Natural killer cell treated with Interleukin-12 subunit alpha and Interleukin-12 subunit beta and Interleukin-15 and Interleukin-18, amount 100 ng/mL, for 72 hours (primary cell): Measurements from ENCODE around the gene INTS2. TPM values are rescaled to one million over a fixed set of nuclear protein-coding genes. Genes with fewer than 3 reads are reported as not detected.

Experiments used
- ATAC-seq, 2 donors: fragments of 150-1000 bp; cut with Tn5 transposase in 1 of 2; sonication (Bioruptor Pico), chemical (Tn5 transposase) in 1 of 2; 2 replicates each; pipeline ENCODE4 v1.10.0; 2021
- DNase-seq: peaks from one replicate; pipeline ENCODE4 v3.0.0; 2022; ENCODE audit warnings: low spot score
- H3K27ac Mint-ChIP-seq, 2 donors: 1 replicate in 1 of 2; 2 replicates in 1 of 2; pipeline ENCODE4 v1.8.0; 2022; ENCODE audit warnings: mixed read lengths in 2 of 2, mild to moderate bottlenecking in 1 of 2, moderate library complexity in 1 of 2
- H3K27me3 Mint-ChIP-seq, 2 donors: 1 replicate in 1 of 2; 2 replicates in 1 of 2; pipeline ENCODE4 v1.8.0; 2022; ENCODE audit warnings: mixed read lengths in 2 of 2
- H3K36me3 Mint-ChIP-seq: one replicate; pipeline ENCODE4 v1.8.0; 2022; ENCODE audit warnings: mixed read lengths
- H3K4me1 Mint-ChIP-seq, 2 donors: 1 replicate in 1 of 2; 2 replicates in 1 of 2; pipeline ENCODE4 v1.8.0; 2022; ENCODE audit warnings: low read depth in 2 of 2, mixed read lengths in 2 of 2, mild to moderate bottlenecking in 1 of 2
- H3K4me3 Mint-ChIP-seq: one replicate; pipeline ENCODE4 v1.8.0; 2022; ENCODE audit warnings: mixed read lengths
- H3K9me3 Mint-ChIP-seq: 2 replicates; pipeline ENCODE4 v1.8.0; 2022; ENCODE audit warnings: mixed read lengths
- total RNA-seq, 2 donors: library from RNA; stranded (reverse); gene quantifications; one replicate each; pipeline ENCODE4 v1.2.3, GENCODE V29; 2022

INTS2 gene
- total RNA-seq, 2 donors from 2014 or later = 18.9 to 25.4 TPM

- H3K4me1 Mint-ChIP-seq = no peaks in the 10 kb centered on the region
- H3K27ac Mint-ChIP-seq = no peak overlapping the region
- peaks cover 4% of the 10 kb centered on the region for H3K36me3 Mint-ChIP-seq
- H3K27me3 Mint-ChIP-seq = no peaks in the 10 kb centered on the region
- no peak for ATAC-seq
- no peak for DNase-seq
- H3K9me3 Mint-ChIP-seq = no peaks in the 10 kb centered on the region
- H3K4me3 Mint-ChIP-seq = no peak overlapping the region
Observed at GRCh38 chr17:61849674-61850073, 78.1 kb downstream of the INTS2 start.

DNA sequence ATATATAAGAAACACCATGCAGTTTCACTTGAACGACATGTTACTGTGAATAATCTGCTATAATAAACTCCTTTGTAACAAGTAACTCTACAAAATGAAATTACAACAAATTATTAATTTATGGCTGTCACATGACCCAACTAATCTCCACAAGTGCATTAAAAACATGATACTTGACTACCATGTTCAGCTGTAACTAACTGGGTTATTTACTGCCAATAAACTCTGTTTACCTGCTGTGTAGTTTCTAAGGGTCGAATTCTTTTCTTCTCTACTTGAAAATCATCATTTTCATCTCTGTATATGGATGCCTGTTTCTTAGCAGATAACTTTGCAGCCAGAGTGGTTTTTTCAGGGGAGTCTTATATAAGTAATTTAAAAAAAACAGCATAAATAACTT lies 78.9 kb downstream of the INTS2 start:
- H3K9me3 Mint-ChIP-seq = no peaks in the 10 kb centered on the region
- H3K4me1 Mint-ChIP-seq = no peaks in the 10 kb centered on the region
- peaks cover 6% of the 10 kb centered on the region for H3K36me3 Mint-ChIP-seq
- no peak overlapping the region for H3K27ac Mint-ChIP-seq
- no peaks in the 10 kb centered on the region for H3K27me3 Mint-ChIP-seq
- no peak overlapping the region for H3K4me3 Mint-ChIP-seq
- ATAC-seq (no peak), DNase-seq (no peak)

DNA sequence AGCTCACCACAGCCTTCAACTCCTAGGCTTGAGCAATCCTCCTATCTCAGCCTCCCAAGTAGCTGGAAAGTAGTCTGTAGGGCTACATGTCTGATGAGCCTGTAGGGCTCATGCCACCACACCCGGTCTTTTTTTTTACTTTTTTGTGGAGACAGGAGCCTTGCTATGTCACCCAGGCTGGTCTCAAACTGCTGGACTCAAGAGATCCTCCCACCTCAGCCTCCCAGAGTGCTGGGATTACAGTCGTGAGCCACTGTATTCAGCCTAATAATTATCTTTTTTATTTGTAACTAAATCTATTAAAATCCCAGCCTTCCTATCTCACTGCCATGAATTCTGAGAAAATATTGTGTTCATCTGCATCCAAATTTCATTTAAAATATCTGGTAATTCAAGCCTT lies 79.5 kb downstream of the INTS2 start:
- Mint-ChIP-seq H3K27ac (no peak overlapping the region), H3K4me1 (no peaks in the 10 kb centered on the region), H3K9me3 (no peaks in the 10 kb centered on the region), H3K4me3 (no peak overlapping the region), H3K36me3 (peaks cover 6% of the 10 kb centered on the region), H3K27me3 (no peaks in the 10 kb centered on the region)
- ATAC-seq = no peak
- no peak for DNase-seq

DNA sequence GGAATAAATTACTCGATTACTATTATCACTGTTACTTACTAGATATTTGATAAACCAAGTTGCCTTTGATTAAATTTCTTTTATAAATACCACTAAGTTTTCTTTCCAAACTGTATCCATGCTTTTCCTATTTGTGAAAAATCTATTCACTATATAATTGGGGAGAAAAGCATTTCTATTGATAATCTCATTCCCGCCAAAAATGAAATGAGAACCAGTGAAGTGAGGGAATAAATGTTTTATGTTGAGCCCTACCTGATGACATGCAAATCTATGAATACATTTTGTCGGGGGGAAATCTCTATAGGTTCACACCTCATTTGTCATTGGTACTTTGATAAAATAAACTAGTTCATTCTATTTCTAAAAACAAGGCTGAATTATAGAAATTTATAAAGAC lies 80.1 kb downstream of the INTS2 start:
- H3K36me3 Mint-ChIP-seq = peaks cover 6% of the 10 kb centered on the region
- no peaks in the 10 kb centered on the region for H3K27me3 Mint-ChIP-seq
- no peaks in the 10 kb centered on the region for H3K9me3 Mint-ChIP-seq
- H3K27ac Mint-ChIP-seq = no peak overlapping the region
- no peaks in the 10 kb centered on the region for H3K4me1 Mint-ChIP-seq
- DNase-seq (no peak), ATAC-seq (no peak)
- no peak overlapping the region for H3K4me3 Mint-ChIP-seq

- ATAC-seq = no peak
- no peak overlapping the region for H3K27ac Mint-ChIP-seq
- H3K36me3 Mint-ChIP-seq = peaks cover 6% of the 10 kb centered on the region
- no peaks in the 10 kb centered on the region for H3K27me3 Mint-ChIP-seq
- H3K4me3 Mint-ChIP-seq = no peak overlapping the region
- no peak for DNase-seq
- H3K4me1 Mint-ChIP-seq = no peaks in the 10 kb centered on the region
- H3K9me3 Mint-ChIP-seq = no peaks in the 10 kb centered on the region
Observed at GRCh38 chr17:61846761-61847375, 80.9 kb downstream of the INTS2 start.

DNA sequence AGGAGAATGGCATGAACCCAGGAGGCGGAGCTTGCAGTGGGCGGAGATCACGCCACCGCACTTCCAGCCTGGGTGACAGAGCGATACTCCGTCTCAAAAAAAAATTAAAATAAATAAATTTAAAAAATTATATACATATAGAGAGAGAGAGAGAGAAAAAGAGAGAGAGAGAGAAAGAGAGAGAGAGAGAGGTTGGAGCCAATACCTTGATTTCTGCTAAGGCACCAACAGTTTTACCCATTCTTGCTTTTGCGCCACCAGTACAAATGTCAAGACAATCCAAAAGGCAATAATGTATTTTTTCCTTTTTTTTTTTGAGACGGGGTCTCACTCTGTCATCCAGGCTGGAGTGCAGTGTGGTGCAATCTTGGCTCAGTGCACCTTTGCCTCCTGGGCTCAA lies 81.7 kb downstream of the INTS2 start:
- H3K4me3 Mint-ChIP-seq = no peak overlapping the region
- no peak for ATAC-seq
- H3K27me3 Mint-ChIP-seq = no peaks in the 10 kb centered on the region
- H3K4me1 Mint-ChIP-seq = no peaks in the 10 kb centered on the region
- no peak overlapping the region for H3K27ac Mint-ChIP-seq
- no peaks in the 10 kb centered on the region for H3K9me3 Mint-ChIP-seq
- no peak for DNase-seq
- peaks cover 6% of the 10 kb centered on the region for H3K36me3 Mint-ChIP-seq

GRCh38 chr17:61843435-61843834 lies 84.3 kb downstream of the INTS2 start:
- Mint-ChIP-seq H3K36me3 (peaks cover 6% of the 10 kb centered on the region), H3K9me3 (no peaks in the 10 kb centered on the region), H3K27me3 (no peaks in the 10 kb centered on the region), H3K27ac (no peak overlapping the region), H3K4me1 (no peaks in the 10 kb centered on the region), H3K4me3 (no peak overlapping the region)
- DNase-seq (no peak), ATAC-seq (no peak)

GRCh38 chr17:61842899-61843298 lies 84.9 kb downstream of the INTS2 start:
- DNase-seq (no peak), ATAC-seq (no peak)
- Mint-ChIP-seq H3K36me3 (peaks cover 6% of the 10 kb centered on the region), H3K4me3 (no peak overlapping the region), H3K9me3 (no peaks in the 10 kb centered on the region), H3K4me1 (no peaks in the 10 kb centered on the region), H3K27me3 (no peaks in the 10 kb centered on the region), H3K27ac (no peak overlapping the region)

DNA sequence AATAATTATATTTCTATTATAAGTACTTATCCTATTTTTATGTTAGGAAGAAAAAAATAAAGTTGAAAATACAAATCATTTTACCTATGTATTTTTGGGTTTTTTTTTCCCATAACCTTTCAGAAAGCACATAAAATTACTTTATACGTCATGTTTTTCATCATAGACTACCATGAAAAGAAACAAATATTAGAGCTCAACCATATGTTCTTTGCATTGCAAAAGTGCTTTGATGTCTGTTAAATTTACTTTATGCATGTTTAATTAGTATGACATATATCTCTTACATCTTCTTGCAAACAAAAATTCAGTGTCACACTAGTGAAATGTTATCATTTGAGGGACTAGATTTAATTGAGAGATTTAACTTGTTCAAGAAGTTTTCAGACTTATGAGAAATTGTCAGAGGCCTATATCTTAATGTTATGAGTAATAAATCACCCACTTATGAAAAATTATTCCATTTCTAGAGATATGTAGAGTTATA lies 88.4 kb downstream of the INTS2 start:
- Mint-ChIP-seq H3K9me3 (no peaks in the 10 kb centered on the region), H3K4me3 (no peak overlapping the region), H3K4me1 (no peaks in the 10 kb centered on the region), H3K27me3 (no peaks in the 10 kb centered on the region), H3K27ac (no peak overlapping the region), H3K36me3 (no peaks in the 10 kb centered on the region)
- ATAC-seq (no peak), DNase-seq (no peak)

DNA sequence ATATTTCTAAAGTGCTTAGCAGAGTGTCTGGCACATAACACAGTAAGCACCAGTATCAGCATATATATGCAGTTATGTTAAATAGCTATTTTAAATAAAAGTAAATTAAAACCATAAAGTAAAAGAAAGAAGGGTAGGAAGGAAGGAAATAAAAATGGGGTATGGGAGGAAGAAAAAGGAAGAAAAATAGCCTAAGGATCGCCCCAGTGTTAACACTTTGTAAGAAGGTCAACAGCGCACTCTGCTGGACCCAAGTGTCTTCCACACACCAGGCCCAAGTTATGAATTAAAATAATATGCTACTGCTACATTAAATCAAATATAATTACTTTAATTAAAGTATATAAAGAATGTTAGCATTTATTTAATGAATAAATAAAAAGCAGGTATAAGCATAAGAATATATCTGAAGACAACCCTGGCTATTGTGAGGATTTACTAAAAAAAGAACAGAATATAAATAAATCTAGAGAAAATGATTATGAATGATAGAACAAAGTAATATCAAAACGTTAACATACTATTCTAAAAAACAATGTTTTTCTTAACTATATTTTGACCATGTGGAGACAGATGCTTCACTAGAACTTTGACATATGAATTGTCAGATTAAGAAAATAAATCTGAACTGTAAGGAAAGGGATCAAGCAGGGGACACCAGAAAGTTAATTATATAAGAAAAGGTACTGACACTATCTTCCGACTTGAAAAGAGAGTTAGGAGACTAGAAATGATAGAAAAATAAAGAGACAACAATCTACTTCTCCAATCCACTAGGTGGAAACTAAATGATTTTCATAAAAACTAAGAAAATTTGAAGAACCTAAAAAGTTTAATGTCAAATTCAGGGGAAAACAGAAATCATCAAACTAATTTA lies 90.4 kb downstream of the INTS2 start:
- Mint-ChIP-seq H3K36me3 (no peaks in the 10 kb centered on the region), H3K27ac (no peak overlapping the region), H3K4me3 (no peak overlapping the region), H3K4me1 (no peaks in the 10 kb centered on the region), H3K27me3 (no peaks in the 10 kb centered on the region), H3K9me3 (no peaks in the 10 kb centered on the region)
- no peak for DNase-seq
- peak in 1 of 2 donors; percentile 57 for ATAC-seq

DNA sequence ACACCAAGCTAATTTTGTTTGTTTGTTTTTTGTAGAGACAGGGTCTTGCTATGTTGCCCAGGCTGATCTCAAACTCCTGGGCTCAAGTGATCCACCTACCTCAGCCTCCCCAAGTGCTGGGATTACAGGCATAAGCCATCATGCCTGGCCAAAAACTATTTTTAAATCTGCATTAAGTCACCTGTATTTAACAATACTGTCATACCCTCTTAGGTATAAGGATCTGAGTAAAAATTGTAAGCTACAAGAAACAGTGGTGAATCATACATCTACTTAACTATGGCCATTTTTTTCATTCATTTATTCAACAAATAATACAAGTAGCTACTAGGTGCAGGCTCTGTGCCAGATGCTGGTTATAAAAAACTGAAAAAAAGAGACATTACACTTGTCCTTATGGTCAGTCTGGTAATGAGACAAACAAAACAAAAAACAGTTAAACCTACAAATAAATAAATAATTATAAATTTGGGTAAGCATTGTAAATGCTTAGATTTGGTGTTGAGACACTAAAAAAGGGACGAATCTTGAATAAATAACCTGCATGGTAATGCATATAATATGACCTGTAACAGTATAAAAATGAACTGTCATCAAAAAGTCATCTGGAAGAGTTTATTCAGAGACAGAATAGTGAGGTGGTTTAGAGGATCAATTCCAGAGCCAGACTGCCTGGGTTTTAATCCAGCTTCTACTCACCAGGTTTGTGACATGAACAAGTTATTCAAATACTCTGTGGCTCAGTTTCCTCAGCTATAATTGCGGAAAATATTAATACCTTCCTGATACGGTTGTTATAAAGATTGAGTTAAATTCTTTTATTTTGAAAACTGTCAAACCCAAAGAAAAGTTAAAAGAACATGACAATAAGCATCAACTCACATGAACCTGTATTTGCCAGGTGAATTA lies 91.3 kb downstream of the INTS2 start:
- Mint-ChIP-seq H3K9me3 (no peaks in the 10 kb centered on the region), H3K36me3 (no peaks in the 10 kb centered on the region), H3K4me1 (no peaks in the 10 kb centered on the region), H3K4me3 (no peak overlapping the region), H3K27me3 (no peaks in the 10 kb centered on the region), H3K27ac (no peak overlapping the region)
- DNase-seq = no peak
- no peak for ATAC-seq

- no peaks in the 10 kb centered on the region for H3K27me3 Mint-ChIP-seq
- no peaks in the 10 kb centered on the region for H3K4me1 Mint-ChIP-seq
- no peak for DNase-seq
- H3K36me3 Mint-ChIP-seq = no peaks in the 10 kb centered on the region
- no peak overlapping the region for H3K4me3 Mint-ChIP-seq
- no peaks in the 10 kb centered on the region for H3K9me3 Mint-ChIP-seq
- no peak overlapping the region for H3K27ac Mint-ChIP-seq
- ATAC-seq = no peak
Observed at GRCh38 chr17:61835606-61836005, 92.2 kb downstream of the INTS2 start.

- Mint-ChIP-seq H3K9me3 (no peaks in the 10 kb centered on the region), H3K4me3 (no peak overlapping the region), H3K4me1 (no peaks in the 10 kb centered on the region), H3K36me3 (no peaks in the 10 kb centered on the region), H3K27me3 (no peaks in the 10 kb centered on the region), H3K27ac (no peak overlapping the region)
- no peak for DNase-seq
- no peak for ATAC-seq
Observed at GRCh38 chr17:61834610-61835009, 93.2 kb downstream of the INTS2 start.
